Mucosa of descending colon (tissue), 3 donors: ENCODE data around the gene SASH3. TPM values are rescaled to one million over a fixed set of nuclear protein-coding genes. Genes with fewer than 3 reads are reported as not detected.

Experiments
- ATAC-seq: fragments of 200-7000 bp; cut with Tn5 transposase; one replicate; pipeline ENCODE4 v1.9.1; 2020; ENCODE audit warnings: mild to moderate bottlenecking, moderate library complexity
- DNase-seq, 3 donors: peaks; one replicate each; pipeline ENCODE4 v3.0.0-alpha.2; 2020
- H3K36me3 ChIP-seq: fragments of 200-600 bp; one replicate; pipeline ENCODE4 v1.8.0; 2021; ENCODE audit warnings: low read depth, mild to moderate bottlenecking
- H3K4me1 ChIP-seq: fragments of 200-600 bp; one replicate; pipeline ENCODE4 v1.8.0; 2021; ENCODE audit warnings: low read depth, mild to moderate bottlenecking
- H3K4me3 ChIP-seq: fragments of 200-600 bp; one replicate; pipeline ENCODE4 v1.8.0; 2021; ENCODE audit warnings: mild to moderate bottlenecking
- H3K9me3 ChIP-seq: fragments of 200-600 bp; one replicate; pipeline ENCODE4 v1.8.0; 2021; ENCODE audit warnings: mild to moderate bottlenecking
- CTCF ChIP-seq: fragments of 200-600 bp; IDR thresholded peaks from one replicate; pipeline ENCODE4 v1.8.0; 2022; ENCODE audit warnings: antibody characterized with exemption, mild to moderate bottlenecking
- intact Hi-C, 2 donors: fragments of 100-400 bp; cut with DNase I in 1 of 2; cut with micrococcal nuclease in 1 of 2; formaldehyde crosslinking; loops; one replicate each; pipeline versions ENCODE4 v1.11.0 to v1.11.1; 2022; cut with DNase I, micrococcal nuclease
- total RNA-seq, 3 donors: library from RNA; stranded (reverse); fragmentation: NEBNext Ultra II Directional in 2 of 3; extraction: Animal tissue kit (Norgen Biotek cat#: 25700) in 2 of 3; gene quantifications; one replicate each; pipeline versions ENCODE4 v1.2.1 to v1.2.4, GENCODE V29; 2021 to 2023
- donor health status: DM: no; HTN: no; CAD: no; lungs with moderate emphysema.
- donor health status: DM: no; HTN: no; CAD: no.
- donor health status: DM: no; HTN: yes; CAD: no.

Gene SASH3
- total RNA-seq, 3 donors from 2014 or later: 6.1 to 10.1 (median 7.2) TPM

- no peaks in the 10 kb centered on the region for H3K36me3 ChIP-seq
- H3K4me3 ChIP-seq: no peak overlapping the region
- DNase-seq: no peak
- TF ChIP-seq CTCF: no peak
- H3K4me1 ChIP-seq: no peaks in the 10 kb centered on the region
- no peak for ATAC-seq
- no peaks in the 10 kb centered on the region for H3K9me3 ChIP-seq
- intact Hi-C loops: no loop called here
Measured at GRCh38 chrX:129833153-129833990, 53.6 kb downstream of the SASH3 start.

GRCh38 chrX:129836827-129837226, 57.1 kb downstream of the SASH3 start:
- Histone ChIP-seq H3K4me3 (no peak overlapping the region), H3K9me3 (no peaks in the 10 kb centered on the region), H3K36me3 (no peaks in the 10 kb centered on the region), H3K4me1 (no peaks in the 10 kb centered on the region)
- TF ChIP-seq CTCF: no peak
- ATAC-seq (no peak), DNase-seq (no peak)
- intact Hi-C loops: no loop called here

- Histone ChIP-seq H3K4me3 (no peak overlapping the region), H3K36me3 (no peaks in the 10 kb centered on the region), H3K9me3 (no peaks in the 10 kb centered on the region), H3K4me1 (peaks cover 2% of the 10 kb centered on the region)
- no peak for TF ChIP-seq CTCF
- ATAC-seq: no peak
- intact Hi-C loops: loop anchor here in 1 of 2 donors (5.0 kb wide), 1 partner anchor 62 kb away; no protein-coding TSS in a partner anchor
- no peak for DNase-seq
Measured at GRCh38 chrX:129840344-129840743, 60.6 kb downstream of the SASH3 start.

GRCh38 chrX:129842510-129843208, 62.9 kb downstream of the SASH3 start:
- intact Hi-C loops: loop anchor here in 1 of 2 donors (5.0 kb wide), 1 partner anchor 60 kb away; no protein-coding TSS in a partner anchor
- H3K4me1 ChIP-seq: peaks cover 2% of the 10 kb centered on the region
- DNase-seq: peak; percentile 60 to 72 (median 68)

GRCh38 chrX:129843209-129843458, 63.4 kb downstream of the SASH3 start:
- peaks cover 2% of the 10 kb centered on the region for H3K4me1 ChIP-seq
- no peaks in the 10 kb centered on the region for H3K9me3 ChIP-seq
- TF ChIP-seq CTCF: no peak
- no peak for ATAC-seq
- intact Hi-C loops: loop anchor here in 1 of 2 donors (5.0 kb wide), 1 partner anchor 59 kb away; no protein-coding TSS in a partner anchor
- DNase-seq: no peak
- H3K36me3 ChIP-seq: no peaks in the 10 kb centered on the region
- H3K4me3 ChIP-seq: peak overlapping the region; percentile 46

More at GRCh38 chrX:129842510-129843208, 62.9 kb downstream of the SASH3 start:
- no peak for TF ChIP-seq CTCF
- peak; percentile 73 for ATAC-seq
- Histone ChIP-seq H3K36me3 (no peaks in the 10 kb centered on the region), H3K4me3 (peak overlapping the region; percentile 46), H3K9me3 (no peaks in the 10 kb centered on the region)
